Measurements from ENCODE around the gene SPEM2. TPM values are rescaled to one million over a fixed set of nuclear protein-coding genes. Genes with fewer than 3 reads are reported as not detected.

Gene SPEM2
- total and polyA plus RNA-seq, 2 donors (not counting 1 experiment from before 2014, with no cell fraction given): not detected

DNA sequence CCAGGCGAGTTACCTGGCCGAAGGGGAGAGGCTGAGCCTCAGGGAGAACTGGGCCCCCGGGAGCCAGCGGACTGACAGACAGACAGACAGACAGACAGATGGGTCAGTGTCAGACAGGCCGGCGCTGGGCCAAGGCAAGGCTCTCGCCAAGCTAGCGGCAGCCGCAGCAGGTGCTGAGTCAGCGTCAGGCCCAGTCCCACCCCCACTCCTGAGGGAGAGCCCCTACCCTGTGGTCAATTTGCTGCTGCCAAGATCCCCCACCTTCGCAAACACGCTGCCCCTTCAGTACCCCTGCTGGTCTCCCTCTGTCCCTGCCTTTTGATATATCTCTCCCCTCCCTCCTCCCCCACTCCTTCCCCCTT, 15.4 kb downstream of the SPEM2 start:
- Histone ChIP-seq H2AFZ (ENCODE audit: low read length) (no peak overlapping the region), H3K27me3 (ENCODE audit: control insufficient read depth, insufficient read depth, low read length) (peaks cover 27% of the 10 kb centered on the region), H3K27ac (ENCODE audit: insufficient read depth, low read length) (no peak overlapping the region), H3K9me3 (ENCODE audit: control insufficient read depth, insufficient read depth, low read depth, low read length) (no peaks in the 10 kb centered on the region), H4K20me1 (ENCODE audit: control insufficient read depth, extremely low read depth, insufficient read depth, low read length) (no peaks in the 10 kb centered on the region), H3K4me2 (ENCODE audit: extremely low read depth, insufficient read depth, low read length) (peak overlapping the region; percentile 92), H3K9ac (ENCODE audit: insufficient read depth, low read length) (no peak overlapping the region), H3K4me3 (replicated peaks in 1 of 4; ENCODE audit: control extremely low read depth in 1 of 4, insufficient read depth in 1 of 4, low read depth in 3 of 4, low read length in 4 of 4) (no peak overlapping the region), H3K79me2 (ENCODE audit: control insufficient read depth, insufficient read depth, low read length) (no peaks in the 10 kb centered on the region), H3K36me3 (ENCODE audit: control insufficient read depth, insufficient read depth, low read length) (no peaks in the 10 kb centered on the region), H3K4me1 (ENCODE audit: control insufficient read depth, extremely low read depth, insufficient read depth, low read length) (peaks cover 18% of the 10 kb centered on the region)
- no peak for TF ChIP-seq EZH2 (IDR thresholded peaks at IDR 0.05; ENCODE audit: low read length, missing control alignments)
- TF ChIP-seq, protein P1, sequence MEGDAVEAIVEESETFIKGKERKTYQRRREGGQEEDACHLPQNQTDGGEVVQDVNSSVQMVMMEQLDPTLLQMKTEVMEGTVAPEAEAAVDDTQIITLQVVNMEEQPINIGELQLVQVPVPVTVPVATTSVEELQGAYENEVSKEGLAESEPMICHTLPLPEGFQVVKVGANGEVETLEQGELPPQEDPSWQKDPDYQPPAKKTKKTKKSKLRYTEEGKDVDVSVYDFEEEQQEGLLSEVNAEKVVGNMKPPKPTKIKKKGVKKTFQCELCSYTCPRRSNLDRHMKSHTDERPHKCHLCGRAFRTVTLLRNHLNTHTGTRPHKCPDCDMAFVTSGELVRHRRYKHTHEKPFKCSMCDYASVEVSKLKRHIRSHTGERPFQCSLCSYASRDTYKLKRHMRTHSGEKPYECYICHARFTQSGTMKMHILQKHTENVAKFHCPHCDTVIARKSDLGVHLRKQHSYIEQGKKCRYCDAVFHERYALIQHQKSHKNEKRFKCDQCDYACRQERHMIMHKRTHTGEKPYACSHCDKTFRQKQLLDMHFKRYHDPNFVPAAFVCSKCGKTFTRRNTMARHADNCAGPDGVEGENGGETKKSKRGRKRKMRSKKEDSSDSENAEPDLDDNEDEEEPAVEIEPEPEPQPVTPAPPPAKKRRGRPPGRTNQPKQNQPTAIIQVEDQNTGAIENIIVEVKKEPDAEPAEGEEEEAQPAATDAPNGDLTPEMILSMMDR (conservative IDR thresholded peaks at IDR 0.05 in 1 of 2, IDR thresholded peaks at IDR 0.05 in 1 of 2; ENCODE audit: low read depth in 1 of 2, low read length in 2 of 2): peak in 1 of 2 donors; percentile 2
- peak in 1 of 2 donors; percentile 57 for DNase-seq (ENCODE audit: low read depth in 2 of 2)

DNA sequence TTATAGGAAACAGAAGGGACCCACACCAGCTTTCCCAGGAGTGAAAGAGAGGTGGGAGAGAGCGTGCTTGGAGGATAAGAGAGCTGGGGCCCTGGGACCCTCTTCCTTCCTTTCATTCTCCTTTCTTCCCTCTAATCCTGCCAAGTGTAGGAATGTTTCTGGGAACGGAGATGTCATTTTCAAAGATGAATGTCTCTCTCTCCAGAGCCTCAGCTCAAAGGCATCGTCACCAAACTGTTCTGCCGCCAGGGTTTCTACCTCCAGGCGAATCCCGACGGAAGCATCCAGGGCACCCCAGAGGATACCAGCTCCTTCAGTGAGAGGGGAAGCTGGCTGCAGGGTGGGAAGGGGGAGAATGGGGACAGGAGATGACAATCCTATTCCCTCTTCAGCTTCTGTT, 15.8 kb downstream of the SPEM2 start:
- DNase-seq (ENCODE audit: low read depth in 2 of 2): peak in 1 of 2 donors; percentile 35
- no peak overlapping the region for H3K4me3 ChIP-seq (replicated peaks in 1 of 4; ENCODE audit: control extremely low read depth in 1 of 4, insufficient read depth in 1 of 4, low read depth in 3 of 4, low read length in 4 of 4)
- no peaks in the 10 kb centered on the region for H3K9me3 ChIP-seq (ENCODE audit: control insufficient read depth, insufficient read depth, low read depth, low read length)
- H3K27me3 ChIP-seq (ENCODE audit: control insufficient read depth, insufficient read depth, low read length): peaks cover 30% of the 10 kb centered on the region
- no peaks in the 10 kb centered on the region for H3K36me3 ChIP-seq (ENCODE audit: control insufficient read depth, insufficient read depth, low read length)
- TF ChIP-seq, protein P1 (conservative IDR thresholded peaks at IDR 0.05 in 1 of 2, IDR thresholded peaks at IDR 0.05 in 1 of 2; ENCODE audit: low read depth in 1 of 2, low read length in 2 of 2): no peak
- no peak for TF ChIP-seq EZH2 (IDR thresholded peaks at IDR 0.05; ENCODE audit: low read length, missing control alignments)
- H3K27ac ChIP-seq (ENCODE audit: insufficient read depth, low read length): no peak overlapping the region
- no peak overlapping the region for H3K9ac ChIP-seq (ENCODE audit: insufficient read depth, low read length)
- H3K4me2 ChIP-seq (ENCODE audit: extremely low read depth, insufficient read depth, low read length): no peak overlapping the region
- H4K20me1 ChIP-seq (ENCODE audit: control insufficient read depth, extremely low read depth, insufficient read depth, low read length): no peaks in the 10 kb centered on the region
- H3K4me1 ChIP-seq (ENCODE audit: control insufficient read depth, extremely low read depth, insufficient read depth, low read length): peaks cover 18% of the 10 kb centered on the region
- no peak overlapping the region for H2AFZ ChIP-seq (ENCODE audit: low read length)
- no peaks in the 10 kb centered on the region for H3K79me2 ChIP-seq (ENCODE audit: control insufficient read depth, insufficient read depth, low read length)

DNA sequence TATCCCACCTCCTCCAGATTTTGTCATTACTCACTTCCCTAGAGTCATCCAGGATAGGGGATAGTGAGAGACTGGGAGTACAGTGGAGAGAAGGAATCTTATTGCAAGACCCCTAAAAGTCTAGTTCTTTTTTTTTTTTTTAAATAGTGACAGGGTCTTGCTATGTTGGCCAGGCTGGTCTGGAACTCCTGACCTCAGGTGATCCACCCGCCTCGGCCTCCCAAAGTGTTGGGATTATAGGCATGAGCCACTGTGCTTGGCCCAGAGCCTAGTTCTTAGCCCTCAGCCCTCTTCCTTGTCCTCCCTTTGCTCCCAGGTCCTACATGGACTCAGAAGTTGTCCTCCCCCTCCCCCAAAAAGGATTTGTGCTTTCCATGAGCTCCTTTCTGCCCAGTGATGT, 16.7 kb downstream of the SPEM2 start:
- H3K27me3 ChIP-seq (ENCODE audit: control insufficient read depth, insufficient read depth, low read length): peaks cover 35% of the 10 kb centered on the region
- no peak overlapping the region for H2AFZ ChIP-seq (ENCODE audit: low read length)
- DNase-seq (ENCODE audit: low read depth in 2 of 2): no peak
- H4K20me1 ChIP-seq (ENCODE audit: control insufficient read depth, extremely low read depth, insufficient read depth, low read length): no peaks in the 10 kb centered on the region
- no peaks in the 10 kb centered on the region for H3K36me3 ChIP-seq (ENCODE audit: control insufficient read depth, insufficient read depth, low read length)
- no peak overlapping the region for H3K4me2 ChIP-seq (ENCODE audit: extremely low read depth, insufficient read depth, low read length)
- H3K4me1 ChIP-seq (ENCODE audit: control insufficient read depth, extremely low read depth, insufficient read depth, low read length): peaks cover 18% of the 10 kb centered on the region
- H3K9me3 ChIP-seq (ENCODE audit: control insufficient read depth, insufficient read depth, low read depth, low read length): no peaks in the 10 kb centered on the region
- no peaks in the 10 kb centered on the region for H3K79me2 ChIP-seq (ENCODE audit: control insufficient read depth, insufficient read depth, low read length)
- H3K4me3 ChIP-seq (replicated peaks in 1 of 4; ENCODE audit: control extremely low read depth in 1 of 4, insufficient read depth in 1 of 4, low read depth in 3 of 4, low read length in 4 of 4): no peak overlapping the region
- TF ChIP-seq, protein P1 (conservative IDR thresholded peaks at IDR 0.05 in 1 of 2, IDR thresholded peaks at IDR 0.05 in 1 of 2; ENCODE audit: low read depth in 1 of 2, low read length in 2 of 2): no peak
- no peak for TF ChIP-seq EZH2 (IDR thresholded peaks at IDR 0.05; ENCODE audit: low read length, missing control alignments)
- H3K27ac ChIP-seq (ENCODE audit: insufficient read depth, low read length): no peak overlapping the region
- no peak overlapping the region for H3K9ac ChIP-seq (ENCODE audit: insufficient read depth, low read length)

Measured in fibroblast of lung (primary cell).